Measurements from ENCODE around the gene ARMCX2.

DNA sequence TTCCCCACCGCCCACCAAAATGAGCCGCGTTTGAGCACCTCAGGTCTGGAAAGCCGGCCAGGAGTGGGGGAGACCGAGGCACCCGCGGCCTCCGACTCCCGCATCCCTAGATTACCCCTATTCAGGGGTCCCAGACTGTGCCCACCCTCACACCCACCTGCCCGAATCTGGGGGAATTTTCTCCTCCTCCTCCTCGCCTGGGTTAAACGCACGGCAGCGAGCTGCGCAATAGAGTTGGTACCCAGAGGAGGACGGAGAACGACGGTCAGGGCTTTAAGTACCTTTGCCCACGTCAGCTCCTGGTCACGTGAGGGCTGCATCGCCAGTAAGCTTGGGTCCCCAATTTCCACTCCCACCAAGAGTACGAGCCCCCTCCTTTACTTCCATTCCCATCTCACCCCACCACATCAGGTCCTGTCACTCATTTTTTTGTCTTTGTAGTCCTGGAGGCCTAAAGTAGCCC, at the start of gene ARMCX2:
- TF ChIP-seq TEAD4 (IDR thresholded peaks at IDR 0.05; ENCODE audit: borderline replicate concordance, insufficient read depth) (no peak), CTCF (IDR thresholded peaks at IDR 0.05) (no peak), MAX (IDR thresholded peaks at IDR 0.05; ENCODE audit: low read depth) (no peak), JUND (IDR thresholded peaks at IDR 0.05) (no peak), FOXM1 (IDR thresholded peaks at IDR 0.05; ENCODE audit: low read depth) (no peak), MEF2A (IDR thresholded peaks at IDR 0.05; ENCODE audit: borderline replicate concordance, low read depth) (no peak), MXI1 (IDR thresholded peaks at IDR 0.05; ENCODE audit: low read depth, low read length) (no peak), USF1 (IDR thresholded peaks at IDR 0.05; ENCODE audit: borderline replicate concordance, low read depth) (peak; percentile 95), POLR2AphosphoS5 (IDR thresholded peaks at IDR 0.05; ENCODE audit: low read depth, low read length) (peak; percentile 95)
- TF ChIP-seq, protein P1, sequence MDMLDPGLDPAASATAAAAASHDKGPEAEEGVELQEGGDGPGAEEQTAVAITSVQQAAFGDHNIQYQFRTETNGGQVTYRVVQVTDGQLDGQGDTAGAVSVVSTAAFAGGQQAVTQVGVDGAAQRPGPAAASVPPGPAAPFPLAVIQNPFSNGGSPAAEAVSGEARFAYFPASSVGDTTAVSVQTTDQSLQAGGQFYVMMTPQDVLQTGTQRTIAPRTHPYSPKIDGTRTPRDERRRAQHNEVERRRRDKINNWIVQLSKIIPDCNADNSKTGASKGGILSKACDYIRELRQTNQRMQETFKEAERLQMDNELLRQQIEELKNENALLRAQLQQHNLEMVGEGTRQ (IDR thresholded peaks at IDR 0.05; ENCODE audit: borderline replicate concordance, low read depth, low read length) = peak; percentile 83
